ENCODE measurements around the gene GOLGA2. TPM values are rescaled to one million over a fixed set of nuclear protein-coding genes. Genes with fewer than 3 reads are reported as not detected.
"Not testable (repeated sequence)": the region's sequence is repeated elsewhere in the genome, so short reads cannot be mapped to it uniquely, and the experiment has no call there.

GOLGA2 gene
- total RNA-seq, 6 donors from 2014 or later: 78.4 to 138 (median 93.8) TPM

GRCh38 chr9:128233817-128234406 is 41.9 kb downstream of the GOLGA2 start:
- H3K27ac ChIP-seq: no peak overlapping the region
- DNase-seq (no peak), ATAC-seq (ENCODE audit: low FRiP score in 2 of 2) (no peak)
- no peaks in the 10 kb centered on the region for H3K27me3 ChIP-seq
- H3K9me3 ChIP-seq: no peaks in the 10 kb centered on the region
- TF ChIP-seq POLR2AphosphoS5 (IDR thresholded peaks at IDR 0.05) (no peak), EP300 (IDR thresholded peaks at IDR 0.05) (no peak), POLR2A (IDR thresholded peaks at IDR 0.05) (no peak)
- TF ChIP-seq, protein P1, sequence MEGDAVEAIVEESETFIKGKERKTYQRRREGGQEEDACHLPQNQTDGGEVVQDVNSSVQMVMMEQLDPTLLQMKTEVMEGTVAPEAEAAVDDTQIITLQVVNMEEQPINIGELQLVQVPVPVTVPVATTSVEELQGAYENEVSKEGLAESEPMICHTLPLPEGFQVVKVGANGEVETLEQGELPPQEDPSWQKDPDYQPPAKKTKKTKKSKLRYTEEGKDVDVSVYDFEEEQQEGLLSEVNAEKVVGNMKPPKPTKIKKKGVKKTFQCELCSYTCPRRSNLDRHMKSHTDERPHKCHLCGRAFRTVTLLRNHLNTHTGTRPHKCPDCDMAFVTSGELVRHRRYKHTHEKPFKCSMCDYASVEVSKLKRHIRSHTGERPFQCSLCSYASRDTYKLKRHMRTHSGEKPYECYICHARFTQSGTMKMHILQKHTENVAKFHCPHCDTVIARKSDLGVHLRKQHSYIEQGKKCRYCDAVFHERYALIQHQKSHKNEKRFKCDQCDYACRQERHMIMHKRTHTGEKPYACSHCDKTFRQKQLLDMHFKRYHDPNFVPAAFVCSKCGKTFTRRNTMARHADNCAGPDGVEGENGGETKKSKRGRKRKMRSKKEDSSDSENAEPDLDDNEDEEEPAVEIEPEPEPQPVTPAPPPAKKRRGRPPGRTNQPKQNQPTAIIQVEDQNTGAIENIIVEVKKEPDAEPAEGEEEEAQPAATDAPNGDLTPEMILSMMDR (IDR thresholded peaks at IDR 0.05): no peak
- no peaks in the 10 kb centered on the region for H3K36me3 ChIP-seq
- H3K4me1 ChIP-seq: no peaks in the 10 kb centered on the region
- 86 to 87% methylated on average over 27 to 28 of the region's 28 CpGs for WGBS, 2 donors
- H3K4me3 ChIP-seq: no peak overlapping the region

DNA sequence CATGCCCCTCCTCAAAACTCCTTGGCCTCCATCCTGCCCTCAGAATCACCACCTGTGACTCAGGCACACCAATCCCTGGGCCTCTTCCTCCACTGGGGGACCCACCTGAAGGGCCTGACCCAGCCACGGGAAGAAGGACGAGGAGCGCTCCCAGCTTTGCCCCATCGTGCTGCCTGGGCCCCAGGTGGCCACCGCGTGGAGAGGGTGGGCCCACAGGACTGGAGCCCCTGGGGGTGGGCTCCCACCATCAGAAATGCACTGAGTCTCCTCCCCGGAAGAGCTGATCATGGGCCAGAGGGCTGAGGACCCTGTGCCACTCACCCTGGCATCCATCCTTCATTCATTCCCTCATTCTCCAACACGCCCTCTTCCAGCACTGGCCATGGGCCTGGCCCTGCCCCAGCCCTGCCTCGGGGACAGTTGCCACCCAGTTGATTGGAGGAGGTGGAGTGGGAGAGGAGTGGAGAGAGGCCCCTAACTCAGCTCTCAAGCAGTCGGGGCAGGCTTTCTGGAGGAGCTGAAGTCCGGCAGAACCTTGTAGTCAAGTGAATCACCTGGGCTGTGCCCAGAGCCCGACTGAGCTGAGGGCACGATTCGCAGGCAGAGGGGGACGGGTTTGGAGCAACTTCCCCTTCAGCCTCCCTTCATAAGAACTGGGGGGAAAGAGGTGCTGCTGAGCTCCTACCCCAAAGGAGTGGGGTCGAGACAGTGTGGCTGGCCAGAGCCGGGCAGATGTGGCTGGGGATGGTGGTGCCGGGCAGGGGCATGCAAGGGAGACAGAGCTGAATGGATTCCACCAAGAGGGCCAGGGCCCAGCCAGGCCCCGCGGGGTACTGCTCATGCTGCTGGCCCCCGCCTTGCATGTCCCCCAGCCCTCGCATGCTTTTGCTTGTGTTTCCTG is 43.0 kb downstream of the GOLGA2 start:
- Histone ChIP-seq H3K36me3 (no peaks in the 10 kb centered on the region), H3K4me1 (no peaks in the 10 kb centered on the region), H3K4me3 (no peak overlapping the region), H3K27me3 (no peaks in the 10 kb centered on the region), H3K9me3 (no peaks in the 10 kb centered on the region), H3K27ac (no peak overlapping the region)
- 79 to 85% methylated on average over 15 to 21 of the region's 22 CpGs for WGBS, 2 donors
- ATAC-seq (ENCODE audit: low FRiP score in 2 of 2): peak in 1 of 2 donors; percentile 20
- TF ChIP-seq EP300 (IDR thresholded peaks at IDR 0.05) (no peak), POLR2A (IDR thresholded peaks at IDR 0.05) (no peak), POLR2AphosphoS5 (IDR thresholded peaks at IDR 0.05) (no peak)
- TF ChIP-seq, protein P1 (IDR thresholded peaks at IDR 0.05): no peak
- no peak for DNase-seq

DNA sequence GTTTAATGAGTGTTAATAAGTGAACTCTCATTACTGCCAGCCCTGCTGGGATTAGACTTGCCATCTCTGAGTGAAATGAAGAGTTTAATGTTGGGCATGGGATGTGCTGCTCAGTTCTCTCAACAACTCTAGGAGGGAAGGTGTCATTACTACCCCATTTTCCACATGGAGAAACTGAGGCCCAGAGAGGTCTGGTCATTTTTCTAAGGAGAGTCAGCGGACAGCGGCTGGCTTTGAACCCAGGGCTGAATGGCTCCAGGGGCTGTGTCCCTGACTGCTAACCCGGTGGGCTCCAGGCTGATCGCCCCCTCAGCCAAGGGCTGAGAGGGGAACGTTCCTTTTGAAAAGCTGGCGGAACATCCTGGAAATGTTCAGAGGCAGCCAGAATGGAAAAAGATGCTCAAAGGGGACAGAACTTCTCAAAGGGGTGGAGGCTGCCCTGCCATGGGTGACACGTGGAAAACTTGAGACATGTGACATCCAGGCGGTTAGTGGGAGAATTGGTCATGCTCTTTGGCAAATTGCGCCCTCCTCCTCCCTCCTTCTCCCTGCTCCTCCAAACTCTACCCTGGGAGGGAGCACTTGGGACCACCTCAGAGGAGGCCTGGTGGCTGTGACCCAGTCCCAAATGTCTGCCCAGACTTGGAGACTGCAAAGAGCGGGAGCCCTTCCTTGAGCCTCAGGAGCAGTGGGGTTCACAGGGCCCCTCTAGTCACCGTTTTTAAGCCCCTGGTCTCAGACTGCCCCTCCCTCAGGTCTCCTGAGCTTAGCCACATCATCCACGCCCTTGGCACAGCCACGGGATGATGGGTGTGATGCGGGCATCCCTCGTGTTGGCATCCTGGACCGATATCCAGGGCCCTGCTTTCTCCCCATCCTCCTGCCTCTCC is 43.9 kb downstream of the GOLGA2 start:
- TF ChIP-seq POLR2A (IDR thresholded peaks at IDR 0.05) (no peak), EP300 (IDR thresholded peaks at IDR 0.05) (no peak), POLR2AphosphoS5 (IDR thresholded peaks at IDR 0.05) (no peak)
- TF ChIP-seq, protein P1 (IDR thresholded peaks at IDR 0.05): no peak
- Histone ChIP-seq H3K27ac (no peak overlapping the region), H3K36me3 (no peaks in the 10 kb centered on the region), H3K27me3 (no peaks in the 10 kb centered on the region), H3K9me3 (no peaks in the 10 kb centered on the region), H3K4me3 (no peak overlapping the region), H3K4me1 (no peaks in the 10 kb centered on the region)
- WGBS, 2 donors: 60 to 81% methylated on average over 15 of the region's 16 CpGs
- ATAC-seq (ENCODE audit: low FRiP score in 2 of 2) (peak; percentile 36 to 83), DNase-seq (no peak)

DNA sequence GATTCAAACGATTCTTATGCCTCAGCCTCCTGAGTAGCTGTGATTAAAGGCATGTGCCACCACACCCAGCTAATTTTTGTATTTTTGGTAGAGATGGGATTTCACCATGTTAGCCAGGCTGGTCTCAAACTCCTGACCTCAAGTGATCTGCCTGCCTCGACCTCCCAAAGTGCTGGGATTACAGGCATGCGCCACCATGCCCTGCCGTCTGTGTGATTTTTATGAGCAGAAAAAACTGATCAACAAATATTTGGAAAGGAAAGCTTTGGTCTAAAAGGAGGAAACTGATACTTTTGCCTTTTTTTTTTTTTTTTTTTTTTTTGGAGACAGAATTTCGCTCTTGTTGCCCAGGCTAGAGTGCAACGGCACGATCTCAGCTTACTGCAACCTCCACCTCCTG is 44.9 kb downstream of the GOLGA2 start:
- H3K4me1 ChIP-seq; H3K36me3 ChIP-seq; H3K9me3 ChIP-seq; H3K4me3 ChIP-seq; DNase-seq; ATAC-seq (ENCODE audit: low FRiP score in 2 of 2); H3K27ac ChIP-seq; H3K27me3 ChIP-seq: not testable (repeated sequence)
- 87 to 90% methylated on average over 7 of the region's 7 CpGs for WGBS, 2 donors

DNA sequence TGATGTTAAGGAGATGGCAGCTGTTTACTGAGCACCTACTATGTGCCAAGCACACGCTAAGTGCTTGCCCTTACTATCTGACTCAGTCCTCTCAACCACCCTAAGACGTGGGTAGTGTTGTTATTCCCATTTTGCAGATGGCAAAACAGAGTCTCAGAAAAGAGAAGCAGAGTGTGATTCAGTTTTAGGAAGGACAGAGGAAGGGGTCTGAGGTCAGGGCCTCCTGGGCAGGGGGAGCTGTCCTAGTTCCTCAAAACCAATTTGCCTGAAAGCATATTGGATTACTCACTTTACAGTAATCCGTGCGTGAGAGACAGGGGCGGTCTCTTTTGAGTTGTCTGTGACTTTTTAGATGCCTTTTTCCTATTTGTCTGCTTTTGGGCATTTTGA is 49.4 kb downstream of the GOLGA2 start:
- no peak for DNase-seq
- ATAC-seq (ENCODE audit: low FRiP score in 2 of 2): no peak
- 76 to 82% methylated on average over 5 of the region's 5 CpGs for WGBS, 2 donors
- H3K27me3 ChIP-seq: no peaks in the 10 kb centered on the region
- no peaks in the 10 kb centered on the region for H3K4me1 ChIP-seq
- no peak overlapping the region for H3K27ac ChIP-seq
- no peak overlapping the region for H3K4me3 ChIP-seq
- no peak for TF ChIP-seq POLR2AphosphoS5 (IDR thresholded peaks at IDR 0.05)
- no peak for TF ChIP-seq POLR2A (IDR thresholded peaks at IDR 0.05)
- no peak for TF ChIP-seq EP300 (IDR thresholded peaks at IDR 0.05)
- TF ChIP-seq, protein P1 (IDR thresholded peaks at IDR 0.05): no peak
- no peaks in the 10 kb centered on the region for H3K9me3 ChIP-seq
- H3K36me3 ChIP-seq: no peaks in the 10 kb centered on the region

Data from upper lobe of left lung (tissue), 6 donors.